ENCODE measurements around the gene AGO3.
"Not testable (repeated sequence)": the region's sequence is repeated elsewhere in the genome, so short reads cannot be mapped to it uniquely, and the experiment has no call there.

The AGO3 gene

GRCh38 chr1:35925741-35926140, 5.2 kb upstream of the AGO3 start:
- DNase-seq (ENCODE audit: low read depth): no peak

DNA sequence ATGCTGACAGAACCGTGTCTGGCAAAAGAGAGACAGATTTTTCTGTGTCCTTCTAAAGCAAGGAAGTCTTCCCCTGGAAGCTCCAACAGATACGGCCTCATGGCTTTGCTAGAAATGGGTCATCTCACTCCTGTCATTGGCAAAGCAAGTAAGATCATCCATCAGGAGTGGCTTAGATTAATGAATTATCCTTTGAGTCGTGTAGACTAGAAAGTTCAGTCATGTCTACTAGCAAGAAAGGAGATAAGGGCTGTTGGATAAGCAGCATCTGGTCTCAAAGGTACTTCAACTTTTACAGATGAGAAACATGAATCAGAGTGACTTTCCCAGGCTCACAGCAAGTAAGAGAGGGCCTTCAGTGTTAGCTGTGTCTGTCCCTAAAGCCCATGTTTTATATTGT, 3.4 kb upstream of the AGO3 start:
- DNase-seq (ENCODE audit: low read depth): no peak

- peak; percentile 48 for DNase-seq (ENCODE audit: low read depth)
Observed at GRCh38 chr1:35929730-35930592, 944 bp upstream of the AGO3 start.

DNA sequence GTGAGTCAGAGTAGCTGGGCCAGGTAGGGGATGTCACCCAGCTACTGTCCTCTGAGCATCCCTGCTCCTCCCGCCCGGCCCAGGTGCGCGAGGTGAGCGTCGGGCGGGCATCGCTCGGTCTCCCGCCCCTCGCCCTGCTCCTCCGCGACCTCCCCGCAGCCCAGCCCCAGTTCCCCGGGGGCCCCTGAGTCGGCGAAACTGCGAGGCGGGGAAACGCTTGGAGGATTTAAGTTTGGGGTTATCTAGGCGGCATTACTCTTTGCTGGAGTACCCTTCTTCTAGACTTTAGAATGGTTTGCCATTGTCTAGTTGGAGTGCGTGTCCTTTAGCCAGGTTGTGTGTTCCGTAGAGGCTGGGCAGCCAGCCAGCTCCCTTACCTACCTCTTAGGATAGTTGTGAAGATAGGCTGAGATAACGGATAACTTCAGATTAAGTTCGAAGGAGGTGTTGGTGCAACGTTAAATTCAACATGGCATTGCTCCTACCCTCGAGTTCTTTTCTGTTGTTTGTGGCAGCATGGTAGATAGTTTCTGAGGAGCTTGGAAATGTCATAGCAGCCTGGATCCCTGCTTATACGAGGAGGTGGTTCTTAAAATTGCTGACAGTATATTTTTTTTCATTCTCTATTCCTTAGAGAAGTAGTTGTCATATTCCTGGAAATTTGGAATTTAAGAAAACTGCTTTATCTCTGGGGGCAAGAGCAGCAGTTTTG, 697 bp downstream of the AGO3 start:
- no peak for DNase-seq (ENCODE audit: low read depth)

DNA sequence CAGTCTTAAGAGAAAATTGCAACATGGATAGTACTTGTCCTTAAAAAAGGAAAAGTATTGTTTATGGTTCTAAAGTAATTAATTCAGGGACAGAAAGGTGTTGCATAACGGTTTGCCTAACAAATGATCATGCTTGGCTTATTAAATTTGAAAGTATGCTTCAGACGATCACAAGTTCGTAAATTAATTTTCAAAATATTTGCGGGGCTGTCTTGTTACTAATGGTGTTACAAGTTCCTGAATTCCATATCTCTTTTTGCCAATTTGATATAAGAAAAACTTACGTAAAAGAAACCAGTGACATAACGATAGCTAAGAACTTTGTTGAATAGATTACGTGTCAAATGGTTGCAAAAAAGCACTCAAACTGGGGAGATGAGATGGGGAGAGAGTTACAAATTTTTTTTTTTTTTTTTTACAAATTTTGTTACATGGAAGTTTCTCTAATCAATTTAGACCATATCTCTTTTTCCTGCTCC, 1.3 kb downstream of the AGO3 start:
- no peak for DNase-seq (ENCODE audit: low read depth)

GRCh38 chr1:35932941-35933340, 2.0 kb downstream of the AGO3 start:
- DNase-seq (ENCODE audit: low read depth): no peak

- DNase-seq (ENCODE audit: low read depth): no peak
Observed at GRCh38 chr1:35935442-35936388, 4.8 kb downstream of the AGO3 start.

DNA sequence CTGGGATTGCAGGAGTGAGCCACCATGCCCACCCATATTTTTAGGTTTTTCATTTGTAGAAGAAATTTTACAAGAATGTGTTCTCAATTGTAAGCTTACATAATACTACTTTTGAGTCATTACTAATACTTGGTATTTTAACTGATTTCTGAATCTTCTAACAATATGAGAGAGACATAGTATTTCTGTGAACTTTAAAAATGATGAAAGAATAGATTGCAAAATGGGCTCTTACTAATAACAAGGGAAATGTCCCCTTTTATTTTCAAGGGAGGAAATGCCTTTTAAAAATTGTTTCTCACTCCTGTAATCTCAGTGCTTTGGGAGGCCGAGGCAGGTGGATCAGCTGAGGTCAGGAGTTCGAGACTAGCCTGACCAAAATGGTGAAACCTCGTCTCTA, 5.9 kb downstream of the AGO3 start:
- no peak for DNase-seq (ENCODE audit: low read depth)

DNA sequence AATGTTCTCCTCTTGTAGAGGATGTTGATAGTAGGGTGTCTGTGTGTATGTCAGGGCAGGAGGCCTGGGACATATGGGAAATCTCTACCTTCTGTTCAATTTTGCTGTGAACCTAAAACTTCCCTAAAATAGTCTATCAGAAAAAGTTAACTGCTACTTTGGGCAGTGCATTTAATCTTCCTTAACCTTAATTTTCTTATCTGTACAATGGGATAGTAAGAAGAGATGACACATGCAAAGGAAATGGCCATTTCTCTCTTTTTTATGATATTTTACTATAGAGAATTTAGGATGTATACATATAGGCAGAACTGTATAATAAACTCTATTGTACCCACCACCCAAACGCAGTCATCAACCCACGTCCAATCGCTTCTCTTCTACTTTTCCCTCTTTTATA, 8.6 kb downstream of the AGO3 start:
- DNase-seq (ENCODE audit: low read depth): no peak

- DNase-seq (ENCODE audit: low read depth): no peak
Observed at GRCh38 chr1:35945327-35945726, 14.4 kb downstream of the AGO3 start.

GRCh38 chr1:35947547-35947946, 16.6 kb downstream of the AGO3 start:
- no peak for DNase-seq (ENCODE audit: low read depth)

DNA sequence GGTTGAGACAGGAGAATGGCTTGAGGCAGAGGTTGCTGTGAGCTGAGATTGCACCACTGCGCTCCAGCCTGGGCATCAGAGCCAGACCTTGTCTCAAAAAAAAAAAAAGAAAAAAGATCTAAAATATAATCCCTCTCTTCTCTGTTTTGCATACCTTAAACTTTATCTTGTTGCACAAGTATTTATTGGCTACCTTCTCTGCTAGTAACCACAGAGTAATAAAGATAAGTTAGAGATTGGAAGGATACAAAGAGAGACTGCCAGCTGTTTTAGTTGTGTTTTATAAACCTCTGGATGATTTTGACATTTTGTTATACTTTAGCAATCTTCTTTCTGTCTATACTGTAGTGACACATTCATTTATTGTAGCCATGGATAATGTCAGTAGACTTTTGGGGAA, 27.7 kb downstream of the AGO3 start:
- DNase-seq (ENCODE audit: low read depth): no peak

DNA sequence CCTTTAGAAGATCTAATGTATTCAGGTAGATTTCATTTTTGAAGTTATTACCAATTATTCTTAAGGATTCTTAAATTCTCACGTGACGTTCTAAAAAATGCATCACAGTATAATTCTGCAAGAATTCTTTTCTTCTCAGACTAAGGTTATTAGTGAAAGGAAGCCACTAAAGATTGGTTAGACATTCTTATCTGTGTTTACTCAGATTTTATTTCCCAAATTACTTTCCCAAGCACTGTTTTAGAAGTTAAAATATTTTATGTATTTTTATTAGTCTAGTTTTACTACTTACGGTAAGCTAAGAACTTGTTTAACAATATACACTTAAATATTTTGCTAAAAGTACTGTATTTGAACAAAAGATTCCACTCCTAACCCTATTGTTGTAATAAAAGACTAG, 28.4 kb downstream of the AGO3 start:
- no peak for DNase-seq (ENCODE audit: low read depth)

- no peak for DNase-seq (ENCODE audit: low read depth)
Observed at GRCh38 chr1:35962952-35963351, 32.0 kb downstream of the AGO3 start.

DNA sequence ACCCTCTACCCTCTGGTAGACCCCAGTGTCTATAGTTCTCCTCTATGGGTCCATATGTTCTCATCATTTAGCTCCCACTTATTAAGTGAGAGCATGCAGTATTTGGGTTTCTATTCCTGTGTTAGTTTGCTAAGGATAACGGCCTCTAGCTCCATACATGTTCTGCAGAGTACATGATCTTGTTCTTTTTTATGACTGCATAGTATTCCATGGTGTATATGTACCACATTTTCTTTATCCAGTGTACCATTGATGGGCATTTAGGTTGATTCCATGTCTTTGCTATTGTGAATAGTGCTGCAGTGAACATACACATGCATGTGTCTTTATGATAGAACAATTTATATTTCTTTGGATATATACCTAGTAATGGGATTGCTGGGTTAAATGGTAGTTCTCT, 33.4 kb downstream of the AGO3 start:
- not testable (repeated sequence) for DNase-seq (ENCODE audit: low read depth)

GRCh38 chr1:35968396-35968795, 37.5 kb downstream of the AGO3 start:
- DNase-seq (ENCODE audit: low read depth): no peak

DNA sequence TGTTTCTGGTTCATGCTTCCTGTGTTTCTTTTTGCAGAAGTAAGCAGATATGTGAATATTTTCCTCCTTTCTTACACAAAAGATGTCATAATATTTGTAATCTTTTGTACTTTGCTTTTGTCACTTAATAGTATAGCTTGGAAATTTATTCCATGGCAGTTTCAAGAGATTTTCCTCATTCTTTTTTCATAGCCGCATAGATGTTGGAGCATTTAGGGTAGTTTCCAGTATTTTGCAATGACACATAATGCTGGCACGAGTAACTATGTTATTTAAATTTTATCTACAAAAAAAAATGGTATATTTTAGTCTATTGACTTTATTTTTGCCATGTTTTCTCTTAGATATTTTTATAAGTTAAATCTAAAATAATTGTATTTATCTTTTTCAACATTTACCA, 40.7 kb downstream of the AGO3 start:
- DNase-seq (ENCODE audit: low read depth): no peak

DNA sequence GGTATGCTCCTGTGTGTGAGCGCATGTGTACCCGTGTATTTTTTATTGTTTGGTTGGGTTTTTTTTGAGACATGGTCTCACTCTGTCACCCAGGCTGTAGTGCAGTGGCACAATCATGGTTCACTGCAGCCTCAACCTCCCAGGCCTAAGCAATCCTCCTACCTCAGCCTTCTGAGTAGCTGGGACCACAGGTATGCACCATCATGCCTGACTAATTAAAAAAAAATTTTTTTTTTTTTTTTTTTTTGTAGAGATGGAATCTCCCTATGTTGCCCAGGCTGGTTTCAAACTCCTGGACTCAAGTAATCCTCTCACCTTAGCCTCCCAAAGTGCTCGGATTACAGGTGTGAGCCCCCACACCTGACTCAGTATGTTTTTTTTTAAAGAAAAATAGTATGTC, 41.7 kb downstream of the AGO3 start:
- DNase-seq (ENCODE audit: low read depth): not testable (repeated sequence)

DNA sequence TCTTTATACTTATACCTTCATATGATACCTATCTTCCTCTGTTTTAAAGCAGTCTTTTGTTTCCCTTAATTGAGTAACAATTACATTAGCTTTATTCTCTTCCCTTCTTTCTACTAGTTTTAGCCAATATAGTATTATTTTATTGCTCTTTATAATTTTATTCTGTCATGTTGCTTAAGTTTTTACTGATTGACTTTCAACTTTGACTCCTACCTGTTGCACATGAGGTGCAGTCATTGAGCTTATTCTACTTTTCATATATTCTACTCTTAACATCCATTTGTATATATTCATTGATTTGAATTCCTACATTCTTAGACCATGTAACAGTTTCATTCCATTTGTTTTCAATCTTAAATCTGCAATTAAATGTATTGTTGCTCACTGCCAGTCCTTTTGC, 49.2 kb downstream of the AGO3 start:
- DNase-seq (ENCODE audit: low read depth): no peak

- no peak for DNase-seq (ENCODE audit: low read depth)
Observed at GRCh38 chr1:35988237-35988636, 57.3 kb downstream of the AGO3 start.

GRCh38 chr1:36006941-36007500, 76.1 kb downstream of the AGO3 start:
- no peak for DNase-seq (ENCODE audit: low read depth)

GRCh38 chr1:36007741-36008140, 76.8 kb downstream of the AGO3 start:
- DNase-seq (ENCODE audit: low read depth): no peak
